Stromal cell of bone marrow (primary cell): ENCODE measurements around the gene LMO7.

ENCODE experiments used
- DNase-seq: peaks from one replicate; pipeline ENCODE4 v3.0.0-alpha.2; 2012; ENCODE audit warnings: low read depth

LMO7 gene

GRCh38 chr13:75896271-75896670 is 260.1 kb downstream of the LMO7 start:
- DNase-seq = no peak

- DNase-seq = no peak
These were observed 261.3 kb downstream of the LMO7 start for GRCh38 chr13:75897386-75897785.

GRCh38 chr13:75901501-75901900 is 265.4 kb downstream of the LMO7 start:
- DNase-seq = no peak

GRCh38 chr13:75902166-75903104 is 266.3 kb downstream of the LMO7 start:
- DNase-seq = no peak

GRCh38 chr13:75904012-75904411 is 267.9 kb downstream of the LMO7 start:
- no peak for DNase-seq

- DNase-seq = no peak
These were observed 270.2 kb downstream of the LMO7 start for GRCh38 chr13:75906315-75906714.

GRCh38 chr13:75907044-75907443 is 270.9 kb downstream of the LMO7 start:
- no peak for DNase-seq

GRCh38 chr13:75908141-75908540 is 272.0 kb downstream of the LMO7 start:
- DNase-seq = no peak
